GM12892 (cell line): ENCODE measurements around the gene HINT3.

Source experiments
- POLR2A ChIP-seq: IDR thresholded peaks from 2 replicates; pipeline ENCODE4 v1.6.1; 2011; ENCODE audit warnings: low read depth, low read length, control low read depth
- POLR2AphosphoS5 ChIP-seq: IDR thresholded peaks from 2 replicates; pipeline ENCODE4 v1.6.1; 2011; ENCODE audit warnings: low read depth, low read length, control low read depth
- TAF1 ChIP-seq: IDR thresholded peaks from 2 replicates; pipeline ENCODE4 v1.6.1; 2011; ENCODE audit warnings: low read depth, mild to moderate bottlenecking, control low read depth, low read length, borderline replicate concordance

- TF ChIP-seq POLR2A (no peak), POLR2AphosphoS5 (no peak), TAF1 (no peak)
Measured at GRCh38 chr6:125930765-125931418, 25.7 kb upstream of the HINT3 start.
